ENCODE data around the gene FETUB. TPM values are rescaled to one million over a fixed set of nuclear protein-coding genes. Genes with fewer than 3 reads are reported as not detected.

FETUB gene
- total RNA-seq, 1 experiment from 2014 or later, result not detected

DNA sequence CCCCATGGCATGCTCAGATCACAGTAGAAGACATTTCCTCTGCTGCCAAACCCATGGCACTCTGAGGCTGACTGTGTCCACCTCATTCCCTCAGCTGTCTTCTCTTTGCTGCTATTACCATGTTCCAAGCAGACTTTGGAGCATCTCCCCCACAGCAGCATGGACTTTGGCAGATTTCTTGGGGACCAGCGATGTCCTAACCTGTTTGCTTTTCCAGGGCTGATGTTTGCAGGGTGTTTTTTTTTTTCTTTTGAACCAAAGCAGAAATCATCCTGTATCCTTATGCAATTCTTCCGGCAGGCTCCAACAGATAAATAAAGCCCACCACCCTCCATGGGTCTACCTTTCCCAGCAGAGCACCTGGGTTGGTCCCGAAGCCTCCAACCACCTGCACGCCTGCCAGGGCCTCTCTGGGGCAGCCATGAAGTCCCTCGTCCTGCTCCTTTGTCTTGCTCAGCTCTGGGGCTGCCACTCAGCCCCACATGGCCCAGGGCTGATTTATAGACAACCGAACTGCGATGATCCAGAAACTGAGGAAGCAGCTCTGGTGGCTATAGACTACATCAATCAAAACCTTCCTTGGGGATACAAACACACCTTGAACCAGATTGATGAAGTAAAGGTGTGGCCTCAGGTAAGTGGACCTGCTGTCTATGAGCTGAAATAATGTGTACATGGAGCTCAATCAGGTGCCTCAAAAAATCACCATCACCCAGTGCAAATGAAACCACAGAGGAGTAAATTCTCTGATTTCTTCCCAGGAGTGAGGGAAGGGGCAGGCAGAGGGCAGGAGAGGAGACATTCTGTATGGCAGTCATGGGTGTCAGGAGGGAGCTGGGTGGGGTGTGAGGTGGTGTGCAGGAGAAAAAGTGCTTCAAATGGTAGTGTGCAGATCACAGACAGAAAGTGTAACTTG lies 27.2 kb upstream of the FETUB start, which contains the start of gene AHSG:
AHSG (plus strand) TSS at position 340 of the 916 bp plus-strand sequence; CDS start at position 422, 82 bp downstream.
- no peaks in the 10 kb centered on the region for H3K27me3 Mint-ChIP-seq (ENCODE audit: insufficient read depth, unreplicated experiment)
- intact Hi-C loops (cut with micrococcal nuclease), result no loop called here

DNA sequence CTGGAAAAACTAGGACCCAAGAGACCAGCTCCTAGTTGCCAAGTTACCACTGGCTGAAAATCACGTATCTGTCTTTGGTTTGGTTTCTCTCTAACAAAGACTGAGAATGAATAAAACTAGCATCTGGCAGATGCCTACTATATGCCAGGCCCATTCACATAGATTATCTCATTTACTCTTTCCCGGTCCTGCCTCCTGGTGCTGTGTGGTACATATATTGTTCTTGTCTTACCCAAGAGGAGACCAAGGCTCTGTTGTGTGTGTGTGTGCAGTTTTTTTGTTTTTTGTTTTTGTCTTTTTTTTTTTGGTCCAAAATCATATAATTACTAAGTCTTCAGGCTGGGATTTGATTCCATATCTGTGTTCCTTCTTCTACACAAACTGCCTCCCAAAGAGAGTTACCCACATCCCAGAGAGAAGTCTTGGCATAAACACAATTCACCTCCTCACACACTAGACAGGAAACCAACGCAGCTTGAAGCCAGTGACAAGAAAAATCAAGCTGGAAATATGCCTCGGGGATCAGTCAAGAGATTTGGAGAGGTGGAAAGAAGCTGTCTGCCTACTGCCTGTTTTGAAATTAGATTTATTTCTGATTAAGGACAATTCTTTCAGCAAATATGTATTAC lies 26.4 kb upstream of the FETUB start:
- Mint-ChIP-seq H3K4me3 (ENCODE audit: unreplicated experiment) (no peak overlapping the region), H3K27me3 (ENCODE audit: insufficient read depth, unreplicated experiment) (no peaks in the 10 kb centered on the region), H3K4me1 (ENCODE audit: insufficient read depth, unreplicated experiment) (peaks cover 25% of the 10 kb centered on the region), H3K36me3 (ENCODE audit: insufficient read depth, unreplicated experiment) (no peaks in the 10 kb centered on the region), H3K9me3 (ENCODE audit: unreplicated experiment) (no peaks in the 10 kb centered on the region), H3K27ac (ENCODE audit: low read depth, unreplicated experiment) (no peak overlapping the region)
- intact Hi-C loops (cut with micrococcal nuclease), result no loop called here
- POLR2A ChIA-PET, result interaction anchor here (0.9 to 6.9 kb wide), 6 partner anchors 12 to 193 kb away, joined by 3 to 182 read pairs (median 10); partner anchors contain the start of genes DNAJB11, EIF4A2 and RFC4
- CTCF ChIA-PET, result interaction anchor here (0.6 to 5.8 kb wide), 21 partner anchors 9 to 669 kb away, joined by 3 to 100 read pairs (median 4); partner anchors contain the start of genes DNAJB11, EIF4A2 and TBCCD1
- TF ChIP-seq, protein P1, sequence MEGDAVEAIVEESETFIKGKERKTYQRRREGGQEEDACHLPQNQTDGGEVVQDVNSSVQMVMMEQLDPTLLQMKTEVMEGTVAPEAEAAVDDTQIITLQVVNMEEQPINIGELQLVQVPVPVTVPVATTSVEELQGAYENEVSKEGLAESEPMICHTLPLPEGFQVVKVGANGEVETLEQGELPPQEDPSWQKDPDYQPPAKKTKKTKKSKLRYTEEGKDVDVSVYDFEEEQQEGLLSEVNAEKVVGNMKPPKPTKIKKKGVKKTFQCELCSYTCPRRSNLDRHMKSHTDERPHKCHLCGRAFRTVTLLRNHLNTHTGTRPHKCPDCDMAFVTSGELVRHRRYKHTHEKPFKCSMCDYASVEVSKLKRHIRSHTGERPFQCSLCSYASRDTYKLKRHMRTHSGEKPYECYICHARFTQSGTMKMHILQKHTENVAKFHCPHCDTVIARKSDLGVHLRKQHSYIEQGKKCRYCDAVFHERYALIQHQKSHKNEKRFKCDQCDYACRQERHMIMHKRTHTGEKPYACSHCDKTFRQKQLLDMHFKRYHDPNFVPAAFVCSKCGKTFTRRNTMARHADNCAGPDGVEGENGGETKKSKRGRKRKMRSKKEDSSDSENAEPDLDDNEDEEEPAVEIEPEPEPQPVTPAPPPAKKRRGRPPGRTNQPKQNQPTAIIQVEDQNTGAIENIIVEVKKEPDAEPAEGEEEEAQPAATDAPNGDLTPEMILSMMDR (IDR thresholded peaks at IDR 0.05; ENCODE audit: unreplicated experiment), result no peak
- no TSS peak for BruUV-seq (replicated peaks)
- DNase-seq (ENCODE audit: unreplicated experiment), result no peak

More for the DNA sequence above, 27.2 kb upstream of the FETUB start, which contains the start of gene AHSG:
- H3K27ac Mint-ChIP-seq (ENCODE audit: low read depth, unreplicated experiment), result peak within 1 kb of the TSS; percentile 43
- ChIA-PET CTCF (interaction anchor here (0.6 to 5.8 kb wide), 8 partner anchors 13 to 635 kb away, joined by 3 to 100 read pairs (median 13); no protein-coding TSS in a partner anchor), POLR2A (interaction anchor here (0.6 to 6.9 kb wide), 3 partner anchors 44 to 170 kb away, joined by 3 to 182 read pairs (median 3); partner anchors contain the start of gene EIF4A2)
- H3K36me3 Mint-ChIP-seq (ENCODE audit: insufficient read depth, unreplicated experiment), result no peaks in the 10 kb centered on the region
- H3K4me1 Mint-ChIP-seq (ENCODE audit: insufficient read depth, unreplicated experiment), result peaks cover 19% of the 10 kb centered on the region
- no peaks in the 10 kb centered on the region for H3K9me3 Mint-ChIP-seq (ENCODE audit: unreplicated experiment)
- no peak within 1 kb of the TSS for H3K4me3 Mint-ChIP-seq (ENCODE audit: unreplicated experiment)
- no peak for DNase-seq (ENCODE audit: unreplicated experiment)
- no TSS peak for BruUV-seq (replicated peaks)
- TF ChIP-seq, protein P1 (IDR thresholded peaks at IDR 0.05; ENCODE audit: unreplicated experiment), result no peak

DNA sequence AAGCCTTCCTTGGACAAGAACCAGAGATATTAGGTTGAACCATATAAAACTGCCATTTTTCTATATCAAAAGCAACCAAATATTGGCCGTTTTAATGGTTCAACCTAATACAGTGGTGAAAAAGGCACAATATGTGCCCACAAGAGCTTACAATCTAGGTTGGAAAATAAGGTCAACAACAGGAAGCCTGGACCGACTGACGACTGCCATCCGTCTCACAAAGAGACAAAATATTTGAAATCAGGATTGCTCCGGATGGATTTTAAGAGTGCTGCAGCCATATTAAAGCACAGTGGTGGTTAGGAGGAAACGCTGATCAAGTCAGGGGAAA lies 26.0 kb upstream of the FETUB start:
- TF ChIP-seq, protein P1 (IDR thresholded peaks at IDR 0.05; ENCODE audit: unreplicated experiment), result no peak
- no peak for DNase-seq (ENCODE audit: unreplicated experiment)
- H3K27ac Mint-ChIP-seq (ENCODE audit: low read depth, unreplicated experiment), result no peak overlapping the region
- H3K4me3 Mint-ChIP-seq (ENCODE audit: unreplicated experiment), result no peak overlapping the region
- H3K27me3 Mint-ChIP-seq (ENCODE audit: insufficient read depth, unreplicated experiment), result no peaks in the 10 kb centered on the region
- H3K4me1 Mint-ChIP-seq (ENCODE audit: insufficient read depth, unreplicated experiment), result peaks cover 25% of the 10 kb centered on the region
- ChIA-PET CTCF (interaction anchor here (0.6 to 5.8 kb wide), 39 partner anchors 9 to 1049 kb away, joined by 3 to 100 read pairs (median 4); partner anchors contain the start of genes DNAJB11, EIF4A2 and TBCCD1), POLR2A (interaction anchor here (0.6 to 6.9 kb wide), 15 partner anchors 9 to 511 kb away, joined by 3 to 182 read pairs (median 5); partner anchors contain the start of genes DNAJB11, EIF4A2 and RFC4)
- H3K36me3 Mint-ChIP-seq (ENCODE audit: insufficient read depth, unreplicated experiment), result no peaks in the 10 kb centered on the region
- intact Hi-C loops (cut with micrococcal nuclease), result no loop called here
- no peaks in the 10 kb centered on the region for H3K9me3 Mint-ChIP-seq (ENCODE audit: unreplicated experiment)
- no TSS peak for BruUV-seq (replicated peaks)

Data from MCF 10A (cell line).